GM18511 (cell line): ENCODE data around the gene HOXC12.
A peak's percentile ranks its signal among the peaks of the same experiment; 100 is the strongest.

Source experiments
- ATAC-seq: cut with Tn5 transposase; IDR thresholded peaks from one replicate; pipeline ENCODE4 v1.9.1; 2021; ENCODE audit warnings: mild to moderate bottlenecking, moderate library complexity; ENCODE audit not compliant: unreplicated experiment

HOXC12 gene

DNA sequence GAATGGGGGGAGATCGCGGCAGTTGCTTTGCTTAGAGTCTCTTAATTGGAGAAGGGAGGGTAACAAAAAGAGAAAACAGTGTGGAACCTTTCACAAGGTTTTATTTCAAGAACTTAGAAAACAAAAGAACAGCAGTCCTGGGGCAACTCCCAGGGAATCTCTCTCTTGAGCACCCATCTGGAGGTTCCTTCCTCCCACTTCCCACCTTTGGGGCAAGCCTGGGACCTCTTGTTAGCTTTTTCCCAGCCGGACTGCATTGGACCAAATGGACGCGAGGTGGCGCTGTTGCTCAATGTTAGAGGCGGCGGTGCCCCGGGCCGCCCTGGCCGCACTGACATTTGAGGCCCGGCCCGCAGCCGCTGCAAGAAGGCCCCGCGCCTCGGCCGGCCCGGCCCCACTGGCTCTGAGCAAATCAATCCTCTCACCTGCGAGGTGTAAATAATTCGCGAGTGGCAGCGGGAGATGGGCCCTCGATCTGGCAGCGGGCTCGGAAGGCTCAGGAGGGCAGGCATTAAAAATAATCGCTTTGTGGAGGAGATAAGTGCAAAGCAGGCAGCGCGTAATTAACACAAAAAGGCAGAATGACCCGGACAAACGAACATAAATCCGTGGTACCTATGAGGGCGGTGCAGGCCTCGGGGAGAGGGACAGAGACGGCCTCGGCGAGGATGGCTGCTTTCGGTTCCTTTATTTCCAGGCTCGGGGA is 51.3 kb downstream of the HOXC12 start:
- ATAC-seq, result peak; percentile 71

DNA sequence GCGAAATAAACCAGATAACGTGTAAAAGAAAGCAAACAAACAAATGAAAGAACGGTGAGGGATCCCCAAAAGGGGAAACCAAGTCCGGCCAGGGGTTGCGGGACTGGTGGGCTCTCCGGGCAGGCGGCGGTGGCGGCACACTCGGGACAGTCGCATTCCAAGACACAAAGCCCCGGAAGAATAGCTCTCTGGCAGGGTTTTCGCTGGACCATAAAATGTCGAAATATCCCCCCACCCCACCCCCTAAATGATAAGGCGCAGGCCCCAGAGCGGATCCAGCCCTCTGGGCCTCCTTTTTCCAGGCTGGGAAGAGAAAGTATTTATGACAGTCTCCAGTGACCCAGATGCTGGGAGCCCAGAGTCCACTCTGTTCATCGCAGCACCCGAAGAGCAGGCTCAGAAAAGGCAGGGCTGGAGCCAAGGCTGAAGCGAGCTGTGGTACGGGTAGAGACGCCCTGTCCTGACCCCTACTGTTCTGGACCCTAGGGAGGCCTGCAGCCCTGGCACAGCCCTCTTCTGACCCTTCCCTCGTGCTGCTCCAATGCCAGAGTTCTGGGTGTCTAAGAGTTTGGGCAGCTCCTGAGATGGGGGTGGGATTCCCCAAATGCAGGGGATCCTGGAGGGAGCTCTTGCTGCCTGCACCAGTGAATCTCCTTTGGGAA is 52.0 kb downstream of the HOXC12 start:
- ATAC-seq, result no peak

DNA sequence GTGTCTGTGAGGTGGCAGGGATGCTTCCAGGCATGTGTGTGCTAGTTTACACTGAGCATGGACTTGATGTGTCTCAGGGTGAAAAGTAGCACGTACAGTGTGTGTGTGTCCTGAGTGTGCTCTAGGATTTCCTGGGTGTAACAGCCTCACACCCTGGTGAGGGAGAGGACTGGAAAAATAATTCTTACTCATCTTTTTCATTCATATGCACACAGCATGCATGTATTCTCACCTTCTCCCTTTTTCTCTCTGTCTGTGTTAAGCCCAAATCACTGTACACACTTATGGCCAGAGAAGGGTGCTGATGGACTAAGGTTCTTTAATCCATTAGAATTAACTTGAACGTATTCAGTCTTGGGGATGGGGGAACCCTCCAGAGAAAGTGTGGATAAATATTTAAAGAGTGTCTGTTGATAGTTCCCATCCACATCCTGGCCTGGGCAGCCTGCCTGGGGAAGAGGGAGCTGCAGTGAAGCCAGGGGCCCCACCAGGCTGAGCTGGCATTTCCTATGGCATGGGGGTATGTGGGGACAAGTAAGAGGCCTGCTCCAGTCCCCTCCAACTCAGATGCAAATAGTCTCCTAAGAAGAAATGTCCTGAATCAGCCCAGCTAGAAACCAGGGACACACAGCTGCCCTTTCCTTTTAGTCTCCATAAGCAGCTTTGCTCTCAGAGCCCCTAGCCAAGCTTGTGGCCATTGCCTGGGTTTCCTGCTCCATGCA is 53.0 kb downstream of the HOXC12 start:
- no peak for ATAC-seq

DNA sequence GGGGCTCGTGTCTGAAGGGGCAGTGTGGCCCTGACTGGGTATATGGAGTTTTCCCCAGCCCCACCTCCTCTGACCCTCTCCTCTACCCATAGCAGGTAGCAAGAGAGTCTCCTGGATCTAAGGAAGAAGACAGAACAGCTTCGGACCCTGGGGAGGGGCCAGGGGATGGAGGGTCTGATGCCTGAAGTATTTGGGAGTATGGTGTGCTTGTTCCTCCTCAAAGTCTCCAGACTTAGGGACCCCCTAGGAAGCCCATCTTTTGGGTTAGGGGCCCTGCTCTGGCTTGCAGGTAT is 53.5 kb downstream of the HOXC12 start:
- ATAC-seq, result no peak
